GM21619 (cell line): ENCODE data around the gene GUCA2A.

Experiments used
- ATAC-seq: cut with Tn5 transposase; IDR thresholded peaks from one replicate; pipeline ENCODE4 v1.9.1; 2021; ENCODE audit not compliant: unreplicated experiment

The GUCA2A gene

DNA sequence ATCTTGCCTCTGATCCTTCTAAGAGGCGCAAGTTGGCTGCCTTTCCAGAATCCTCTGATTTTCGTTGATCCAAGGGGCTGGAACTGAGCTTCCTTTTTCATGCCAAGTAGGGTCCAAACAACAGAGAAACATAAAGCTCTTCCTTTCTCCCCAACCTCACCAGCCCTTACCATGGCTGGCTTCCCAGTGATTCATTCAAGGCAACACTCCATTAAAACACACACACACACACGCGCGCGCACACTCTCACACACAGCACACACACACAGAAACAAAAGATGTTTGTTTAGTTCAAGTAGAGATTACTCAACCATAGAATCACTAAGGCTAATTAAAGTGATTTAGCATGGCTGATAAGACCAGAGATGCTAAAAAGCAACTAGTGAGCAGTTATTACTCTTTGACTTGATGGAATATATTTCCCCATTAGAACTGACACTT is 13.0 kb upstream of the GUCA2A start:
- ATAC-seq = no peak

DNA sequence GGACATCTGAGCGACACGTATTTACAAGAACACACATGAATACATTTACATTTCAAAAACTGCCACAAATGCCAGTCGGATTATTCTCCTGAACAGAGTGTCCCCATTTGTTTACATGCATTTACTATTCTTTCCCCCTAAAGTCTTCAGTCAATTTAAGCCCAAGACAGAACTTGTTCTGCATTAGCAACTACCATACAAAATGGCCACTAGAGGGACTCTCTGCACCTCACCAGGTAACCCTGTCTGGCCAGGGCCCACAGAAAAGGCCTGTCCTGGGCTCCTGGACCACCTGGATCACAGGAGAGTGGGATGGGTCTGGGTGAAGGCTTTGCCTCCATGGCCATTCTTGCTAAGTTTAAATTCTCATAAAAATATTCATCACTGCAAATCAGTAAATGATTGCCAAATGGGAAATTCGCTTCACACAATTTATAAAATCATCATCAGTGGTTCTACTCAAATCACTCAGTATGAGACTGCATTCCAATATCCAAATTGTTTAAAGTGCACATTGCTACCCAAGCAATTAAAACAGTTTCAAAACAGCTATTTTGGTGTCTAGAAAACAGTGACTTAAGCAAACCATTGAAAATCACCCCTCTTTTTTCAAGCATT is 12.5 kb upstream of the GUCA2A start:
- ATAC-seq = no peak

DNA sequence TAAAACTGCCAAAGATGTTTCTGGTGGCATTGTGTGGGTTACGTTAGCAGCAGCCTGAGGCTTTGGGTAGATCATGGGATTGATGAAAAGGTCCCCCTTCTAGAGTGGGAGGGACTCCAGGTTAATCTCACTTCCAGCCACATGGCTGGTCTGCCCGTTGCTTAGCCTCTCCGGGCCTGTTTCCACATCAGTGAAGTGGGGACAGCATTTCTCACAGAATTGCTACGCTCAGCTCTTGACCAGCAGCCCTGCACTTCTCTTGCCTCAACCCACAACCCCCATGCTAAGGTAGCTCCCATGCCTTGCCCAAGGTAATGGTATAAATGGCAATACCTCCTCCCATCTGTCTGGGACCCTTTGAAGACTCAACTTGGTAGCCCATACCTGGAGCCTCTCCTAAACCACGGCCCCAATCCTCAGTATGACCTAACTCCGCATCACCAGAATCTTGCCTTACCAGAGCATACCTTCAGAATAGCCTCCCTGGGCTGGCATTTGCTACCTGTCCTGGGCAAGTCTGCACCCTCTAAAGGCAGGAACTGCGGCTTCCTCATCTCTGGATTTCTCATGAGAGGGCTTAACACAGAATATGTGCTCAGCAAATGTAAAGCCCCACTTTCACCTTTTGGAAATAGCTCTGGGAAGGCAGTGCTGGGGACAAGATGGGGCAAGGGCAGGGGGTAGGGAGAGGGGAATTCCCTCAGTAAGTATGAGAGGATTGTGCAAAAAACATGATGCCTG is 10.9 kb upstream of the GUCA2A start:
- ATAC-seq = no peak

DNA sequence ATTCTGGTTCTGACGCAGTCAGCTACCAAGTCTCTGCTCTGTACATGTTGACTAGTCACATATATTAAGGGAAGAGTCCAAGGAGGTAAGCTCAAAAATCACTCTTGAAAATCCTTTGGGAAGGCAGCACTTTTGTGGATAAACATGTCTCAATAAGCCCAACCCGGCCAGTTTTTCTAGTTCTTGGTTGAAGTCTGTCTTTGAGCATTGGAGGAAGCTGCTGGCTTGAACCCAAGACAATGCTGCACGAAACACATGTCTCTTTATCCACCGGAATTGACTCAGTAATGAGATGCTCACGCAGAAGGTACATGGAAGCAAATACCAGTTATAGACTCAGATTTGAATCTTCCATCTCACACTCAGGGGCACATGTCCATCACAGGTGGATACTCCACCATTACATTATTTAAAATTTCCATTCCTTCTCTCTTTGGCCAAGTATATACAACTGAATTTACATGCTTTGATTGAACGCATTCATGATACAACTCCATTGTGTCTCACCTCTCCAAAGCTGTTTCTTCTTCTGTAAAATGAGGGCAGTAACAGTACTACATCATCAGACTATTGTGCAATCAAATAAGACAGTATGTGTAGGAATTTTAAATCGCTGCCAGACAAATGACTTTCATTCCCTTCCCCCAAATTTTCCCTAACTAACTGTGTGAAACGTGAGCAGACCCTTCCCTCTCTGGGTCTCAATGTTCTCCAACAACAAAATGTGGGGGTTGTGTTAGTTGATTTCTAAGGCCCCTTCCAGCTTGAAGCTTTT is 9.6 kb upstream of the GUCA2A start:
- no peak for ATAC-seq

DNA sequence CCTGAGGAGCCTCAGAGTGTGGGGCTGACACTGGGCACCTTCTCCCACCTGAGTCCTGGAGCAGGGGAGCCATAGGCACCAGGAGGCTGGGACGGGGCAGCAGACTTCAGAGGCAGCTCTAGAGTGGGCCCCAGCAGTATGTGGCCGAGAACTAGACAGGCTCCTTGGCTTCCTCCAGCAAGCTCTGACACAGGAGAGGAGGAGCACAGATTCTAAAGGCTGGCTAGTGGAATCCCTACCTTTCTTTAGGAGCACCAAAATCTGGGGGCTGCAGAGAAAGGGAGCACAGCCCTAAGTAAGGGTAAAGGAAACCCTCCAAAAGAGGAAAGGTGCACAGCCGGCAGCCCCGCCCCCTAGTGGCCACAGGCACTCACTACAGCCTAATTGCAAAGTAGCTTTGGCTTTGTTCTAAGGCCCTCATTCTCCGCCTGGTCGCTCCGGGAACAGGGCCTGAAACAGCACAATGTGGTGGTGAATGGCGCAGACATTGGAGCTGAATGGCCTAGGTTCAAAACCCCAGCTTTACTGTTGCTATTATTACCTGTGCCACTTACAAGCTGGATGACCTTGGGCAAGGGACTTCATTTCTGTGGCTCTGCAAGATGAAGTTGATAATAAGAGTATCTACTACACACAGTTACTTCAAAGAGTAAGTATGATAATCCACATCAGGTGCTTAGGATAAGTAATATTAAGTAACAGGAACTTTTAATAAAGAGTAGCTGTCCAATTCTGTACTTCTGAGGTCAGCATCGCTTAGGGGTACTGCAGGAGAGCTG is 8.8 kb upstream of the GUCA2A start:
- no peak for ATAC-seq

DNA sequence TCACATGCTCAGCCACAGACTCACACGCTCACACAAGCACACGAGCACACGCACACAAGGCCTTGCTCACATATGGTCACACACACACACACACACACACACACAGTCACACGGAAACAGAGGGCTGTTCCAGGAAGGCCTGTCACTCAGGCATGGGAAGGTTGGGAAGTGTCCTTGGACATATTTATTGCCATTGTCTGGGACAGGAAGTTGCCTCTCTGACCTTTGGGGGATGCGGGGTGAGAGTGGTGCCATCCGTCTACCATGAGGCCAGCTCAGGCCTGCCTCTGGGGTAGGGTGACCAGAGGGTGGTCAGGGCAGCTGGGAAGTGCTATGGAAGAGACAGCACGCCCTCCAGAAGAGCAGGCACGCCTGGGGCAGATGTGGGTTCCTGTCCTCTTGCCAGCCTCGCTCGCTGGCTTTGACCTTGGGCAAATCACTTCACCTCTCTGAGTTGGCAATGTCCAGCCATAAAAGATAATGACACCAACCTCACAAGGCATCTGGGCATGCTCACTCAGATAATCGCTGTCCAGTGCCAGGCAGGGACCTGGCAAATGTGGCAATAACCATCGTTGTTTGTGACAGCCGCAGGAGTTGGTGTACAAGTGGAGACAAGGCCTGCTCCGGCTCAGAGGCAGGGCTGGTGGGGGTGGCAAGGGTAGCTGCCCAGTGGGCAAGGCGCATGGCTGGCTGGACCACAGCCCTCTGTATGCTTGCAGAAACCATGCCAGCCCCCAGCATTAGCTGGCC is 8.0 kb upstream of the GUCA2A start:
- no peak for ATAC-seq

DNA sequence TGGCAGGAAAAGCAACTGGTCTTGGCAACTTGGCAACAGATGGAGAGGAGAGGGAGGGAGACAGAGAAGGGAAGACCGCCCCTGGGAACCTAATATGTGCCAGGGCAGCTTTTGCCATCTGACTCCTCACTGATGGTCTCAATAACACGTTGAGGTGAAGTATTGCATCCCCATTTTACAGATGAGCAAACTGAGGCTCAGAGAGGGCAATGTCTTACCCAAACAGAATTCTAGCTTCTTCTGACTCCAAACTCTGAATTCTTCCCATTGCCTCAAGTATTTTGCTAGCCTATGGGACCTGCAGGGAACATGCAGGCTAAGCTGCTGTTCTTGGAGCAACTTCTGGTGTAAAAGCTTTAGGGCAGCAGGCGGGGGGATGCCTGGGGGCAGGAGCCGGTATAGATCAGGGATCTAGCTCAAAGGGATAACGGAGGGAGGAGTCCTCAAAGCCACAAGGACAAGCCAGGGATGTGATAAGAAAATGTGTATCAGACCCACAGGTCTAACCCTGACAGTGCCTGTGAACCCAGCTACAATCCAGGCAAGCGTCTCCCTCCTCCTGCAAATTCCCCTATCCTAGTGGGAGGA is 7.2 kb upstream of the GUCA2A start:
- no peak for ATAC-seq

DNA sequence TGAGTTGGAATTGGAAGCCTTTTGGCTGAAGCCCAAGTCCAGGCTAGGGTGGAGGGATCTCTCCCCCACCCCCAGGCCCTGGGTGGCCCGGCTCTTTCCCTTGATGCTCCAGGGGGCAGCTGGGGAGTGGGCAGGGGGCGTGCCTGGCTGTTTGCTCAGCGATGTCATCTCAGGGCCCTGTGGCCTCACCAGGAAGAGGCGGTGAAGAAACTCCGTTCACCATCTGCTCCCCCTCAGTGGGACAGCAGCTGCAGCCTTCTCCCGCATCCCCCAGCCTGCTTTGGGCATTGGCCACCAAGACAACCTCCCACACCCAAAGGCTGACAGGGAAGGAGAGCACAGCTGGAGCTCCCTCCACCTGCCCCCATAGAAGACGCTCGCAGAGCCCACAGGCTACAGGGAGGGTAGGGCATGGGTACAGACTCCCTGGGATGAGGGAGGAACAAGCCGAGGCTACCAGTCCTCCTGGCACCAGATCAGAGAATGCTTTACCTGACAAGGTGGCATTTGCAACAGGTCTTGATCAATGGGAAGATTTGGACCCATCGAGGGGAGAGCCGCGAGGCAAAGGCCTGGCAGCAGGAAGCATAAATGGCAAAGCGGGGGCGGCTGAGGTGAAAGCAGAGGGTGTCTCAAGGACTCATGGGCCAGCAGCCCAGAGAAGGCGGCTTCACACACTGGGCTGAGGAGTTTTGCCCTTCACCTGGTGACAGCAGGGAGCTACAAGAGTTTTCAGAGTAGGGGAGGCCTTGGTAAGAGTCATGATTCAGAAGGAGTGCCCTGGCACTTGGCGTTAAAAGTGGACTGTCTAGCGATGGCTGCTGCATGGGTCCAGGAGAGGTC is 6.5 kb upstream of the GUCA2A start:
- no peak for ATAC-seq

DNA sequence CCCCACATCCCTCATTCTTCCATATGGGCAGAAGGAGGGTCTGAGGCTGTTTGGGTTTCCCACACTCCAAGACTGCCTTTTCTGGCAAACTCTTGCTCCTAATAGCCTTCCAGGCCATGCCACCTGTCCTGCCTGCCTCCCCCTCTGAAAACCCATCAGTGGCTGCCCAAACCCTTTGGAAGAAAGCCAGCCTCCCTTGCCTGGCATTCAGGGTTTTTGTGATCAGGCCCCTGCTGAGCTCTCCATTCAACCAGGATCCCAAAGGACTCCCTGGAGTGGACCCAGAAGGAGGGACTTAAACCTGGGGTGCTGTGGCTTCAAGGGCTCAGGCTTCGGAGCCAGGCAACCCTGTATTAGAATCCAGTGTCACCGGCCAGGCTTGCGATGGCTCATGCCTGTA is 4.2 kb upstream of the GUCA2A start:
- ATAC-seq = no peak

DNA sequence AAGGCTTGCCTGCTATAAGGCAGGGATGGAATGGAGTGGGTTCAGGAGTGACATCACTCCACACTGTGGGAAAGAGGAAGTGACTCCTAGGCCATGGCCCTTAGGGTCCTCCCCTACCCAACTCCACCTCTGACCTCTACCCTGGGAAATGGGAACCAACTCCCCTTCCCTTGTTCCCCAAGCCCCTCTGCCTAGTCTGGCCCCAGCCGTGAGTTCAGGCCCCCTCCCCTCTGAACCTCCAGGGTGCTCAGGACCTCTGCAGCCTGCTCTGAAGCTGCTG is 3.8 kb upstream of the GUCA2A start:
- ATAC-seq = no peak

DNA sequence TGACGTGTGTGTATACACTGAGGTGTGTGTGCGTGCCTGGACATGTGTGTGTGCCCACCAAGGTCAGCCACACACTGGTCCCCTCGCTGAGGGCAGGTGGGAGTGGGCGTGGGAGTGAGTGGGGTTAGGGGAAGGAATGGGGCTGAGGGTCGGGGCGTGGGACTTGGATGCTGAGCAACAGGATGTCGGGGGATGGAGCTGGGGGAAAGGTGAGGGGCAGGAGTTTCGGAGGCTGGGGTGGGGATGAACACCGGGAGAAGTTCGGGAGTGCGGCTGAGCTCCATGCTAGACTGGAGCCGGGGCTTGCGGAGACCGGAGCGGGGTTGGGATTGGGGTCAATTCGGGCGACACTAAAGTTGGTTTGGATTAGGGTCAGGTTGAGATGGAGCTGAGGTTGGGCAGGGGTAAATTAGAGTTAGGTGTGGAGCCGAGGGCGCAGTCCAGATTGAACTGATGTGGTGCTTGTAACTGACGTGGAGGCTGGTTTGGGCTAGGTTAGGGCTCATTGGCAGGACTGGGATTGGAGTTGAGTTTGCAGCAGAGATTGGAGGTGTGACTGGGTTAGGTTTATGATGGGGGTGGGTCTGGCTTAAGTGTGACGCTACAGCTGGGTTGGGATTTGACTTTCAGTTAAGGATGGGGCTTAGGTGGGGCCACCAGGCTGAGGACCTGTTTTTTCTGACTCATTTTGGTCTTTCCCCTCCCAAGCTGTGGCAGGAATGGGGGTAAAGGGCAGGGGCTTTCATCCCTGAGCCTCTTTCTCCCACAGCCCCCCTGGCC is 3.3 kb upstream of the GUCA2A start:
- no peak for ATAC-seq

DNA sequence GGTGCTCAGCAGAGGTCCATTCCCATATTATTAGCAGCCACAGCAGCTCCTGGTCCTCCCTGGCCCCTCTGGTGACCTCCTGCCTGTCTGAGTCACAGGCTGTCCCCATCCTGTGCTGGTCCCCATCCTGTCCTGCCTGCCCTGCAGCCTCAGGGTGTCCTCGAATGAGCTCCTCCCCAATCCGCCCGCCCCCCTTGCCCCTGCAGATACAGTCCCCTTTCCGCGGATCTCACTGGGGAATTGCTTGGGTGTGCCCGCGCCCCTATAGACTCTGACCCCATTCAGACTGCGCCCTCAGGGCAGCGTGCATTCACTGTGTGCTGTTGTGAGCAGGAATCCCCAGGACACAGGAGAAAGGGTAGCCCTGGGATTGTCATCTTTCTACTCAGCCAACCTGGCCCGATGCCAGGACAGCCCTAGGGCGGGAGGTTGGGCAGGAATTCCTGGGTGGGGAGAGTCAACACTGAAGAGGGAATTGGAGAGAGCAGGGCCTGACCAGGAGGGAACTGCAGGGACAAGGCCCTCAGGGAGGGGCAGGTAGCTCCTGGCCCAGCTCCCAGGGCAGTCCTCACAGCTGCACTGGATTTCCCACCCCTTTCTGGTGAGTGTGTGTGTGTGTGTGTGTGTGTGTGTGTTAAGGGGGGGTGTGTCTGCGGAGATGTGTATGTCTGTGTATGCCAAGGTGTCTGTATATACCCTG is 1.1 kb upstream of the GUCA2A start:
- ATAC-seq = no peak

DNA sequence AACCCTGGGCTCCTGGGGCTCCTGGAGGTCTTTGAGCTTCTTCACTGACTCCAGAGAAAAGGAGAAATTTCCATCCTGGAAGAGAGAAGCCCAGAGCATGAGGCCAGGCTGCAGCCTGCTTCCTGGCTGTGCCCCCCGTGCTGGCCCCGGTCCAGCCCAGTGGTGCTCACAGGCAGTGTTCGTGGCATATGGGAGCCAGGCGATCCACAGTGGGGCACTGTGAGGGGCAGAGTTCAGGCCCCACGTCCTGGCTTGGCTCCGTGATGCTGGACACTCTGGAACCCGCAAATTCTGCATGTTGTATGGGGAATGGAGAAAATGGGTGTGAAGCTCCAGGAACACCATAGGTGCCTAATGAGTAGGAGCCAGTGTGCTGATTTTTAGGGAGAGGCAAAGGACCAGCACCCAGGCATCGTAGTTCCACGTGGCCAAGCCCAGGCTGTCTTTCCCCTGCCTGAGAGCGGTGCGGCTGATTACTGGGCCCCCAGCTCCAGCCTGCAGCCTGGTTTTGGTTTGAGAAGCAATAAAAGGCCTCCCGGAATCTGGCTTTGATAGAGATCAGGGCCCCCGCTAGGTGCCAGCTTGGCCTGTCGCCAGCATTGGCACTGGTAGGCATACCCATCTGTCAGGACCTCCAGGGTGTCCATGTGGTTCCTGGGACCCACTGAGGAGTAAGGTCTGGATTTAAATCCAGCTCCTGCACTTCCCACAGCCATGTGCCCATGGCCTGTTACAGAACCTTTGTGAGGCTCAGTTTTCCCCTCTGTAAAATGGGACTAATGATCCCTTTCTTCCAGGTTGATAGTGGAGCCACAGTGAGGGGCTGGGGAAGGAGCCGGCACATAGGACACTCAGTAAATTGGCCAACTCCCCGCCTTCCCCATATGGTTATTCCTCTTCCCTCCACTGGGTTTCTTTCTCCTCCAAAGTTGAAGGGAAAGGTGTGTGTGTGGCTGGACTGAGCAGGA is 725 bp downstream of the GUCA2A start:
- ATAC-seq = no peak

DNA sequence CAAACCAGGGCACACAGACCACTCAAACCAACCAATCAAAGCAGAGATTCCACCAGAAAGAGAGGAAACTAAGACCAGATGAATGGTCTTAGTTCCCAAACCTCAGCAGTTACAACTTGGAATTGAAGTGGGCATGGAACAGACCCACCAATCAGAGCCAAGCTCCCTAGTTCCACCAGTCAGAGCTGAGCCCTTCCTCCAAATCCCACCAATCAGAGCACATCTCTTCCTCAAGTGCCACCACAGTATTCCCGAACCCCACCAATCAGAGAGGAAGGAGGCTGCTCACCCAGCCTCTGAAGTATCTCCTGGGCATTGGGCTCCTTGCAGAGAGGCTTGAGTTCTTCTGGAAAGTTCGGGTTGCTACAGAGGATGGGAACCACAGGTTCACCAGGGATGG is 1.4 kb downstream of the GUCA2A start:
- no peak for ATAC-seq

DNA sequence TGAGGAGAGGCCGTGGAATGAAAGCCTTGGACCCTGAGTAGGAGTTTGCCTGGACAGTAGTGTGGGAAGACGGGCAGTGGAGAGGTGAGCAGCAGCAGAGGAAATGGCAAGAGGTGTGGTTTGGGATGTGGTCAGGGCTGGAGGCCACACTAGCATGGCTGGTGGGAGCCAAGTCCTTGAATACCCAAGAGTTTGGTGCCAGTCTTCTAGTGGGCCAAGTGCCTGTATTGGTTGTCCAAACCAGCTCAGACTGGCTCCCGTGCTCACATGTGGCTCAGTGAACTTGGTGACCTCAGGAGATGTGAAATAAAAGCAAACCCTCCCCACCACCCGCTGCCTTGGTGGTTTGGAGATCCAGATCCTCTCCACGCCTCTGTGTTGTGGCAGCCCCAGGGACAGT is 2.4 kb downstream of the GUCA2A start:
- no peak for ATAC-seq

DNA sequence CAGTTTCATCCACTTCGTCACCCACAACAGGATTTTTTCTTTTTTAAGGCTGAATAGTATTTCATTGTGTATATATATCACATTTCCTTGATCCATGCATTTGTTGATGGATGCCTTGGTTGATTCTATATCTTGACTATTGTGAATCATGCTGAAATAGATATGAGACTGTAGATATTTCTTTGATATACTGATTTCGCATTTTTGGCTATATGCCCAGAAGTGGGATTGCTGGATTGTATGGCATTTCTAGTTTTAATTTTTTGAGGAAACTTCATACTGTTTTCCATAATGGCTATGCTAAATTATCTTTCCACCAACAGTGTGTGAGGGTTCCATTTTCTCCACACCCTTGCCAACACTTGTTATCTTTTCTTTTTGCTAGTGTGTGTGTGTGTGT is 6.4 kb downstream of the GUCA2A start:
- ATAC-seq = no peak

DNA sequence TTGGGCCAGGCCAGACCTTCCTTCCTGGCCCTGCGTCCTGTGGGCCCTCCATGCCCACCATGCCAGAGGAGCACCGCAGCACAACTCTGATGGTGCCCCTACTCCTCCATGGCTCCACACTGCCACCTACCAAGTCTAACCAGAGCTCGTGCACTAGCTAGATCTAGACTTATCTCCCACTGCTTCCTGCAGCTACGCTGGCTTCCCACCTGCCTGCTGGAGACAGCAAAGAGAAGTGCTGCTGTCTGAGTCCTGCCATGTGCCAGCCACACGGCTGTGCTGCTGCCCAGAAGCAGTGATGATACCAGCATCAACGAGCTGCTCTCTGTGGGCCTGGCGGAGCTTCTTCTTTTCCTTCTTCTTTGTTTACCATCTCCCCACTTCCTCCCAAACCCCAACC is 6.9 kb downstream of the GUCA2A start:
- ATAC-seq = no peak
